Raji (cell line): ENCODE measurements around the gene RAB5B.

Experiments used
- POLR2A ChIP-seq: IDR thresholded peaks from 2 replicates; pipeline ENCODE4 v1.6.1; 2011; ENCODE audit warnings: low read depth, low read length, control low read depth; ENCODE audit not compliant: insufficient read depth

The RAB5B gene

GRCh38 chr12:55973599-55974307 lies at the start of gene RAB5B:
Gene RAB5B, plus strand, starts transcription at chr12:55974078. Its CDS starts 12,883 bp downstream, at chr12:55986961.
- peak; percentile 87 for TF ChIP-seq POLR2A

- TF ChIP-seq POLR2A, result no peak
Observed at GRCh38 chr12:55925371-55925770, 48.5 kb upstream of the RAB5B start.

- no peak for TF ChIP-seq POLR2A
Observed at GRCh38 chr12:55925870-55926737, 47.8 kb upstream of the RAB5B start.

- peak; percentile 29; the same call in 1 of the 2 replicates for TF ChIP-seq POLR2A
Observed at GRCh38 chr12:55926738-55927587, 46.9 kb upstream of the RAB5B start.

- TF ChIP-seq POLR2A, result peak; percentile 86
Observed at GRCh38 chr12:55927588-55928502, 46.0 kb upstream of the RAB5B start, which contains the start of gene PYM1. Gene PYM1, minus strand, starts transcription at chr12:55927894. Its CDS starts 133 bp downstream, at chr12:55927761.

GRCh38 chr12:55929306-55929791 lies 44.5 kb upstream of the RAB5B start:
- TF ChIP-seq POLR2A, result peak; percentile 67

GRCh38 chr12:55930771-55931316 lies 43.0 kb upstream of the RAB5B start, which contains the start of gene DGKA:
Gene DGKA, plus strand, starts transcription at chr12:55931162. Its CDS starts 5,342 bp downstream, at chr12:55936504.
- TF ChIP-seq POLR2A, result peak; percentile 61

GRCh38 chr12:55931317-55931779 lies 42.5 kb upstream of the RAB5B start:
- TF ChIP-seq POLR2A, result no peak

GRCh38 chr12:55931780-55932550 lies 41.9 kb upstream of the RAB5B start:
- TF ChIP-seq POLR2A, result no peak

- TF ChIP-seq POLR2A, result 0 out of 2 replicates have a peak, but pooled peaks have one; percentile 23
Observed at GRCh38 chr12:55932551-55932910, 41.3 kb upstream of the RAB5B start.

- no peak for TF ChIP-seq POLR2A
Observed at GRCh38 chr12:55933169-55933798, 40.6 kb upstream of the RAB5B start.
